HepG2 (cell line): ENCODE measurements around the gene ASB3. TPM values are rescaled to one million over a fixed set of nuclear protein-coding genes. Genes with fewer than 3 reads are reported as not detected.

Experiments
- CBX1 ChIP-seq: IDR thresholded peaks from one replicate; pipeline ENCODE4 v1.6.1; 2016; ENCODE audit warnings: antibody characterized with exemption, low read depth
- CENPT ChIP-seq: sonication (generic); formaldehyde crosslinking; IDR thresholded peaks from 2 replicates; pipeline ENCODE4 v1.8.0; 2022; ENCODE audit warnings: low read depth, mild to moderate bottlenecking, moderate library complexity, missing genetic modification reagents
- FOXA3 ChIP-seq: IDR thresholded peaks from 2 replicates; pipeline ENCODE4 v1.6.1; 2016; ENCODE audit warnings: missing genetic modification reagents, missing compliant biosample characterization
- GATA4 ChIP-seq: sonication (generic); IDR thresholded peaks from 2 replicates; pipeline ENCODE4 v1.6.1; 2016; ENCODE audit warnings: antibody characterized with exemption, low read depth, borderline replicate concordance
- HDAC6 ChIP-seq: fragments of 200-600 bp; sonication (generic); IDR thresholded peaks from 2 replicates; pipeline ENCODE4 v1.7.0; 2017; ENCODE audit warnings: mild to moderate bottlenecking, antibody characterized with exemption, low read length, low read depth
- HNRNPLL ChIP-seq: fragments of 200-400 bp; formaldehyde crosslinking; IDR thresholded peaks from 2 replicates; pipeline ENCODE4 v1.6.1; 2017; ENCODE audit warnings: mild to moderate bottlenecking, low read depth, low read length; ENCODE audit not compliant: poor library complexity, severe bottlenecking
- NFIB ChIP-seq: sonication (generic); formaldehyde crosslinking; IDR thresholded peaks from 2 replicates; pipeline ENCODE4 v1.9.0; 2021; ENCODE audit warnings: missing genetic modification reagents, mild to moderate bottlenecking, borderline replicate concordance
- POLR2A ChIP-seq, 2 experiments: IDR thresholded peaks; 2 replicates each; pipeline ENCODE4 v1.6.1; 2011; ENCODE audit warnings: low read depth in 2 of 2, low read length in 2 of 2, mild to moderate bottlenecking in 1 of 2, moderate library complexity in 1 of 2; ENCODE audit not compliant: insufficient read depth in 1 of 2
- RXRB ChIP-seq: IDR thresholded peaks from 2 replicates; pipeline ENCODE4 v1.6.1; 2016; ENCODE audit warnings: borderline replicate concordance, missing genetic modification reagents, missing compliant biosample characterization
- SOX5 ChIP-seq: IDR thresholded peaks from 2 replicates; pipeline ENCODE4 v1.6.1; 2016; ENCODE audit warnings: borderline replicate concordance
- YEATS2 ChIP-seq: sonication (generic); formaldehyde crosslinking; IDR thresholded peaks from 2 replicates; pipeline ENCODE4 v1.4.0; 2020; ENCODE audit warnings: missing genetic modification reagents, borderline replicate concordance
- ZNF263 ChIP-seq: sonication (generic); formaldehyde crosslinking; IDR thresholded peaks from 2 replicates; pipeline ENCODE4 v1.4.0; 2020; ENCODE audit warnings: missing genetic modification reagents
- ZNF557 ChIP-seq: sonication (generic); formaldehyde crosslinking; IDR thresholded peaks from 2 replicates; pipeline ENCODE4 v1.4.0; 2020; ENCODE audit warnings: missing genetic modification reagents
- polyA plus RNA-seq, 8 experiments: library from polyadenylated mRNA; depleted of rRNA in 3 of 8; stranded (reverse) in 7 of 8; unstranded in 1 of 8; fragments of >200 nt; fragmentation: Illumina TruSeq in 4 of 8; extraction: Trizol in 4 of 8; gene quantifications; 2 replicates each; pipeline versions ENCODE4 v1.2.1 to v1.2.3, GENCODE V29; 2011 to 2016; ENCODE audit warnings: low read depth in 4 of 8, missing spikeins in 1 of 8, mixed read lengths in 1 of 8; ENCODE audit not compliant: insufficient read depth in 1 of 8
- total RNA-seq, 5 experiments: library from RNA; depleted of rRNA; stranded (reverse); fragments of >200 nt; fragmentation: Illumina TruSeq; extraction: Trizol; gene quantifications; 2 replicates each; pipeline ENCODE4 v1.2.3, GENCODE V29; 2016; ENCODE audit warnings: low read depth in 1 of 5
- TF ChIP-seq, protein P1 (sequence below): sonication (generic); formaldehyde crosslinking; IDR thresholded peaks from 2 replicates; pipeline ENCODE4 v1.4.0; 2020; ENCODE audit warnings: missing genetic modification reagents
- TF ChIP-seq, protein P2 (sequence below): sonication (generic); formaldehyde crosslinking; conservative IDR thresholded peaks from 2 replicates; pipeline ENCODE4 v1.8.0; 2022; ENCODE audit warnings: low read depth, missing genetic modification reagents
- TF ChIP-seq, protein P3 (sequence below): sonication (generic); formaldehyde crosslinking; IDR thresholded peaks from 2 replicates; pipeline ENCODE4 v1.8.1; 2023; ENCODE audit warnings: missing genetic modification reagents, inconsistent platforms, borderline replicate concordance
- TF ChIP-seq, protein P4 (sequence below): sonication (generic); formaldehyde crosslinking; IDR thresholded peaks from 2 replicates; pipeline ENCODE4 v1.8.0; 2022; ENCODE audit warnings: low read depth, missing genetic modification reagents
- TF ChIP-seq, protein P5 (sequence below): sonication (generic); formaldehyde crosslinking; IDR thresholded peaks from 2 replicates; pipeline ENCODE4 v1.5.1; 2020; ENCODE audit warnings: missing genetic modification reagents, mild to moderate bottlenecking, borderline replicate concordance

Gene ASB3
- total and polyA plus RNA-seq, 2 of the 13 experiments (the other 11 are each of a cell fraction or from before 2014, with no cell fraction given), result 40.1 to 41.8 TPM

DNA sequence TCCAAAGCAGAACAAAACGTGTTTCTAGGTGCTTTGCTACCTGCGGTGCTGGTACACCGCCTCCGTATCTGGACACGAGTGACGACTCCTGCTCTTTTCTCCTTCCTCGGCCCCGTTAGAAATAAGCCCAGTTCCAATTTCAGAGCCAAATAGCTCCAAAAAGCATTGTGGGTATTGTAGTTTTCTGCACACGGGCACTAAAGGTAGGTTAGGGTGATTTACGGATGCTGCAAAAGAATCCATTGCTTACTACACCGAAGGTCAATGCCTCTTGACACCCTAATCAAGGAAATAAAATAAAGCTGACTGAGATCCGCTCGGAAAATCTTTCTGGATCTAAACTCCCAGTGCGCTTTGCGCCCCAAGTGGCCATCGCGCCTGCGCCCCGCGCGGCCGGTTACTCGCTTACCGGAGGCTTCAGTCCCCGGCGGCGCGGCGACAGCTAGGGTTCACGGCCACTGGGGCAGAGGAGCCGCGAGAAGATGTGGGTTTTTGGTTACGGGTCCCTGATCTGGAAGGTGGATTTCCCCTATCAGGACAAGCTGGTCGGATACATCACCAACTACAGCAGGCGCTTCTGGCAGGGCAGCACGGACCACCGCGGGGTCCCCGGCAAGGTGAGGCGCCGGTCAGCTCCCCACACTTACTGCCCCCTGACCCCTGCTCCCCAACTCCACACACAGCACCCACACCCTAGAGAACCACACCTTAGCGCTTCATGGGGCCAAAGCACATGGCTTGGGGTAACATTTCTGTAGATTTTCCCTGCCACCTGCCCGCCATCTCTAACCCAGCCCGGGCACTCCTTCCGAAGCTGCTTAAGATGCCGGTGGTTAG, 19.1 kb downstream of the ASB3 start, which contains the start of gene CHAC2 (continued):
- TF ChIP-seq, protein P1, sequence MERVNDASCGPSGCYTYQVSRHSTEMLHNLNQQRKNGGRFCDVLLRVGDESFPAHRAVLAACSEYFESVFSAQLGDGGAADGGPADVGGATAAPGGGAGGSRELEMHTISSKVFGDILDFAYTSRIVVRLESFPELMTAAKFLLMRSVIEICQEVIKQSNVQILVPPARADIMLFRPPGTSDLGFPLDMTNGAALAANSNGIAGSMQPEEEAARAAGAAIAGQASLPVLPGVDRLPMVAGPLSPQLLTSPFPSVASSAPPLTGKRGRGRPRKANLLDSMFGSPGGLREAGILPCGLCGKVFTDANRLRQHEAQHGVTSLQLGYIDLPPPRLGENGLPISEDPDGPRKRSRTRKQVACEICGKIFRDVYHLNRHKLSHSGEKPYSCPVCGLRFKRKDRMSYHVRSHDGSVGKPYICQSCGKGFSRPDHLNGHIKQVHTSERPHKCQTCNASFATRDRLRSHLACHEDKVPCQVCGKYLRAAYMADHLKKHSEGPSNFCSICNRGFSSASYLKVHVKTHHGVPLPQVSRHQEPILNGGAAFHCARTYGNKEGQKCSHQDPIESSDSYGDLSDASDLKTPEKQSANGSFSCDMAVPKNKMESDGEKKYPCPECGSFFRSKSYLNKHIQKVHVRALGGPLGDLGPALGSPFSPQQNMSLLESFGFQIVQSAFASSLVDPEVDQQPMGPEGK (CRISPR knock-in tag), result no peak
- TF ChIP-seq CBX1 (no peak), HDAC6 (no peak; the same call in 1 of the 2 replicates), CENPT (0 out of 2 replicates have a peak, but pooled peaks have one; percentile 49), YEATS2 (peak; percentile 80; the same call in 1 of the 2 replicates), POLR2A (IDR thresholded peaks at IDR 0.05; ENCODE audit: insufficient read depth in 1 of 2, low read depth in 2 of 2, low read length in 2 of 2) (peak; percentile 57 to 86), GATA4 (no peak), RXRB (CRISPR knock-in tag) (no peak), NFIB (CRISPR knock-in tag) (no peak), ZNF263 (no peak), SOX5 (no peak), FOXA3 (no peak), ZNF557 (CRISPR knock-in tag) (0 out of 2 replicates have a peak, but pooled peaks have one; percentile 42), HNRNPLL (peak; percentile 70)
- TF ChIP-seq, protein P2, sequence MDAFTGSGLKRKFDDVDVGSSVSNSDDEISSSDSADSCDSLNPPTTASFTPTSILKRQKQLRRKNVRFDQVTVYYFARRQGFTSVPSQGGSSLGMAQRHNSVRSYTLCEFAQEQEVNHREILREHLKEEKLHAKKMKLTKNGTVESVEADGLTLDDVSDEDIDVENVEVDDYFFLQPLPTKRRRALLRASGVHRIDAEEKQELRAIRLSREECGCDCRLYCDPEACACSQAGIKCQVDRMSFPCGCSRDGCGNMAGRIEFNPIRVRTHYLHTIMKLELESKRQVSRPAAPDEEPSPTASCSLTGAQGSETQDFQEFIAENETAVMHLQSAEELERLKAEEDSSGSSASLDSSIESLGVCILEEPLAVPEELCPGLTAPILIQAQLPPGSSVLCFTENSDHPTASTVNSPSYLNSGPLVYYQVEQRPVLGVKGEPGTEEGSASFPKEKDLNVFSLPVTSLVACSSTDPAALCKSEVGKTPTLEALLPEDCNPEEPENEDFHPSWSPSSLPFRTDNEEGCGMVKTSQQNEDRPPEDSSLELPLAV (CRISPR knock-in tag), result no peak
- TF ChIP-seq, protein P3, sequence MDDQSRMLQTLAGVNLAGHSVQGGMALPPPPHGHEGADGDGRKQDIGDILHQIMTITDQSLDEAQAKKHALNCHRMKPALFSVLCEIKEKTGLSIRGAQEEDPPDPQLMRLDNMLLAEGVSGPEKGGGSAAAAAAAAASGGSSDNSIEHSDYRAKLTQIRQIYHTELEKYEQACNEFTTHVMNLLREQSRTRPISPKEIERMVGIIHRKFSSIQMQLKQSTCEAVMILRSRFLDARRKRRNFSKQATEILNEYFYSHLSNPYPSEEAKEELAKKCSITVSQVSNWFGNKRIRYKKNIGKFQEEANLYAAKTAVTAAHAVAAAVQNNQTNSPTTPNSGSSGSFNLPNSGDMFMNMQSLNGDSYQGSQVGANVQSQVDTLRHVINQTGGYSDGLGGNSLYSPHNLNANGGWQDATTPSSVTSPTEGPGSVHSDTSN (CRISPR knock-in tag), result no peak
- TF ChIP-seq, protein P4, sequence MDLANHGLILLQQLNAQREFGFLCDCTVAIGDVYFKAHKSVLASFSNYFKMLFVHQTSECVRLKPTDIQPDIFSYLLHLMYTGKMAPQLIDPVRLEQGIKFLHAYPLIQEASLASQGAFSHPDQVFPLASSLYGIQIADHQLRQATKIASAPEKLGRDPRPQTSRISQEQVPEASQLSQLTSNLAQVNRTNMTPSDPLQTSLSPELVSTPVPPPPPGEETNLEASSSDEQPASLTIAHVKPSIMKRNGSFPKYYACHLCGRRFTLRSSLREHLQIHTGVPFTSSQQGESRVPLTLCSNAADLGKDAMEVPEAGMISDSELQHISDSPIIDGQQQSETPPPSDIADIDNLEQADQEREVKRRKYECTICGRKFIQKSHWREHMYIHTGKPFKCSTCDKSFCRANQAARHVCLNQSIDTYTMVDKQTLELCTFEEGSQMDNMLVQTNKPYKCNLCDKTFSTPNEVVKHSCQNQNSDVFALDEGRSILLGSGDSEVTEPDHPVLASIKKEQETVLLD (CRISPR knock-in tag), result peak; percentile 26; the same call in 1 of the 2 replicates
- TF ChIP-seq, protein P5, sequence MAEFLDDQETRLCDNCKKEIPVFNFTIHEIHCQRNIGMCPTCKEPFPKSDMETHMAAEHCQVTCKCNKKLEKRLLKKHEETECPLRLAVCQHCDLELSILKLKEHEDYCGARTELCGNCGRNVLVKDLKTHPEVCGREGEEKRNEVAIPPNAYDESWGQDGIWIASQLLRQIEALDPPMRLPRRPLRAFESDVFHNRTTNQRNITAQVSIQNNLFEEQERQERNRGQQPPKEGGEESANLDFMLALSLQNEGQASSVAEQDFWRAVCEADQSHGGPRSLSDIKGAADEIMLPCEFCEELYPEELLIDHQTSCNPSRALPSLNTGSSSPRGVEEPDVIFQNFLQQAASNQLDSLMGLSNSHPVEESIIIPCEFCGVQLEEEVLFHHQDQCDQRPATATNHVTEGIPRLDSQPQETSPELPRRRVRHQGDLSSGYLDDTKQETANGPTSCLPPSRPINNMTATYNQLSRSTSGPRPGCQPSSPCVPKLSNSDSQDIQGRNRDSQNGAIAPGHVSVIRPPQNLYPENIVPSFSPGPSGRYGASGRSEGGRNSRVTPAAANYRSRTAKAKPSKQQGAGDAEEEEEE, result 0 out of 2 replicates have a peak, but pooled peaks have one; percentile 84
